Panc1 (cell line): ENCODE results near the gene ECHDC3.

Experiments
- POLR2AphosphoS5 ChIP-seq: IDR thresholded peaks from 2 replicates; pipeline ENCODE4 v1.6.1; 2012; ENCODE audit warnings: mild to moderate bottlenecking, low read depth, low read length, moderate library complexity
- TCF7L2 ChIP-seq: IDR thresholded peaks from 2 replicates; pipeline ENCODE4 v1.6.1; 2011; ENCODE audit warnings: mild to moderate bottlenecking, low read depth, low read length, inconsistent platforms
- TF ChIP-seq, protein P1 (sequence below): fragments of 450-650 bp; IDR thresholded peaks from 2 replicates; pipeline ENCODE4 v1.5.1; 2017; ENCODE audit warnings: mild to moderate bottlenecking

DNA sequence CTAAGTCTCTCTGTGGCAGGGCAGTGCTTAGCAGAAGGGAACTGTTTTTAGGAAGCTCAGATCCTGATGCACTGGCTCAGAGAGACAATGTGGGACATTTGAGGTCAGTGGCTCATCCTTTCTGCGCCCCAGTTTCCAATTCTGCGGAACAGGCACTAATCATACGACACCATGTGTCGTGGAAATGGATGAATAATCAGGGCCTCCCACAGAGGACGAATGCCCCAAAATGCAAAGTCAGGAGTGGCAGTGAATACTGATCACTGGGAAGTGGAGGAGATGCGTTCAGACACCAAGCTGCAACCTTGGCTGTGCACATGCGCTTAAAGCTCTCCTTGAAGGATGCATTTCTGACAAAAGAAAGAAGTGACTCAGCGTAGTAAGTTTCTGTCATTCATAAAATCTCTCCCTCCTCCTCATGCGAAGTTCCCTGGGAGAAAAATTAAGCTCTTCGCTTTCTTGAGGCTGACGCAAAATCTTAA, 21.9 kb upstream of the ECHDC3 start:
- TF ChIP-seq, protein P1, sequence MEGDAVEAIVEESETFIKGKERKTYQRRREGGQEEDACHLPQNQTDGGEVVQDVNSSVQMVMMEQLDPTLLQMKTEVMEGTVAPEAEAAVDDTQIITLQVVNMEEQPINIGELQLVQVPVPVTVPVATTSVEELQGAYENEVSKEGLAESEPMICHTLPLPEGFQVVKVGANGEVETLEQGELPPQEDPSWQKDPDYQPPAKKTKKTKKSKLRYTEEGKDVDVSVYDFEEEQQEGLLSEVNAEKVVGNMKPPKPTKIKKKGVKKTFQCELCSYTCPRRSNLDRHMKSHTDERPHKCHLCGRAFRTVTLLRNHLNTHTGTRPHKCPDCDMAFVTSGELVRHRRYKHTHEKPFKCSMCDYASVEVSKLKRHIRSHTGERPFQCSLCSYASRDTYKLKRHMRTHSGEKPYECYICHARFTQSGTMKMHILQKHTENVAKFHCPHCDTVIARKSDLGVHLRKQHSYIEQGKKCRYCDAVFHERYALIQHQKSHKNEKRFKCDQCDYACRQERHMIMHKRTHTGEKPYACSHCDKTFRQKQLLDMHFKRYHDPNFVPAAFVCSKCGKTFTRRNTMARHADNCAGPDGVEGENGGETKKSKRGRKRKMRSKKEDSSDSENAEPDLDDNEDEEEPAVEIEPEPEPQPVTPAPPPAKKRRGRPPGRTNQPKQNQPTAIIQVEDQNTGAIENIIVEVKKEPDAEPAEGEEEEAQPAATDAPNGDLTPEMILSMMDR, result no peak
- TF ChIP-seq POLR2AphosphoS5 (no peak), TCF7L2 (no peak)
